Measurements from ENCODE around the gene SLC1A5.

SLC1A5 gene

DNA sequence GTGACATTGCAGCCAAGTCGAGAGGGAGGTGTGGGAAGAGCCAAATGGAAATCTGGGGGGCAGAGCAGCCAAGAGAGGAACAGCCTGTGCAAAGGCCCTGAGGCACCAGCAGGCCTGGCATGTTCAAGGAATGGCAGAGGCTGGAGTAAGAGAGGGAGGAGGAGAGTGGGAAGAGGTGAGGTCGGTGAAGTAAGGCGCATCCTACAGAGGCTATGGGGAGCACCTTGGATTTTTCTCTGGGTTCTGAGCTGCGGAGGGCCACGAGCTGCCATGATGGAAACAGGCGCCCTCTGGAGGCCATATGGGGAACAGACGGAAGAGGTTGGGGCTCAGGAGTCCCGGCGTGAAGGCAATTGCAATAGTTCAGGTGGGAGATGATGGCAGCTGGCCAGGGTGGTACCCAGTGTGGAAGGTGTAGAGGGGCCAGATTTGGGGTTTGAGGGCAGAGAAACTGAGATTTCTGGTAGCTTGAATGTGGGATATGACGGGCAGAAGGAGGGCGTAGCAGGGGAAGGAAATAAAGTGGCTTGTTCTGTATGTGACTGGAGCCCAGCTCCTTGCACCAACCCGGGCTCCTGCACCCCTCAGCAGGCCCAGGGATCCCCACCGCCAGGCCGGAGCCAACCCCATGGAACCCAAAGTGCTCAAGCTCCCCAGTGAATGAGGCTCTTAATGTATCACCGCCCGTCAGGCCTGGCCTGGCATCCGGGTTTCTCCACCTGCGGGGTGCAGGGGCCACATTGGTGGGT lies 21.7 kb downstream of the SLC1A5 start:
- Histone ChIP-seq H3K4me3 (ENCODE audit: low read length) (no peak overlapping the region), H2AFZ (ENCODE audit: low read length) (peak overlapping the region; percentile 16; the same call in 1 of the 2 replicates), H3K27ac (ENCODE audit: low read length) (no peak overlapping the region), H3K79me2 (ENCODE audit: low read length) (no peaks in the 10 kb centered on the region), H3K9ac (ENCODE audit: low read length) (no peak overlapping the region), H3K36me3 (replicated peaks; ENCODE audit: insufficient read depth, low read length) (no peaks in the 10 kb centered on the region), H3K27me3 (replicated peaks; ENCODE audit: insufficient read depth, low read length) (no peaks in the 10 kb centered on the region), H3F3A (ENCODE audit: insufficient read depth, low read length) (no peaks in the 10 kb centered on the region), H3K4me1 (ENCODE audit: low read length) (no peaks in the 10 kb centered on the region), H3K9me3 (replicated peaks; ENCODE audit: insufficient read depth, low read length) (no peaks in the 10 kb centered on the region), H4K20me1 (ENCODE audit: insufficient read depth, low read length) (no peaks in the 10 kb centered on the region), H3K9me2 (replicated peaks; ENCODE audit: insufficient read depth, low read length) (no peaks in the 10 kb centered on the region), H3K4me2 (ENCODE audit: low read depth, low read length) (peak overlapping the region; percentile 13; the same call in 1 of the 2 replicates)
- TF ChIP-seq EZH2phosphoT487 (IDR thresholded peaks at IDR 0.05; ENCODE audit: low read length) (no peak), EZH2 (optimal IDR thresholded peaks at IDR 0.05; ENCODE audit: low read depth, low read length) (no peak)
- TF ChIP-seq, protein P1, sequence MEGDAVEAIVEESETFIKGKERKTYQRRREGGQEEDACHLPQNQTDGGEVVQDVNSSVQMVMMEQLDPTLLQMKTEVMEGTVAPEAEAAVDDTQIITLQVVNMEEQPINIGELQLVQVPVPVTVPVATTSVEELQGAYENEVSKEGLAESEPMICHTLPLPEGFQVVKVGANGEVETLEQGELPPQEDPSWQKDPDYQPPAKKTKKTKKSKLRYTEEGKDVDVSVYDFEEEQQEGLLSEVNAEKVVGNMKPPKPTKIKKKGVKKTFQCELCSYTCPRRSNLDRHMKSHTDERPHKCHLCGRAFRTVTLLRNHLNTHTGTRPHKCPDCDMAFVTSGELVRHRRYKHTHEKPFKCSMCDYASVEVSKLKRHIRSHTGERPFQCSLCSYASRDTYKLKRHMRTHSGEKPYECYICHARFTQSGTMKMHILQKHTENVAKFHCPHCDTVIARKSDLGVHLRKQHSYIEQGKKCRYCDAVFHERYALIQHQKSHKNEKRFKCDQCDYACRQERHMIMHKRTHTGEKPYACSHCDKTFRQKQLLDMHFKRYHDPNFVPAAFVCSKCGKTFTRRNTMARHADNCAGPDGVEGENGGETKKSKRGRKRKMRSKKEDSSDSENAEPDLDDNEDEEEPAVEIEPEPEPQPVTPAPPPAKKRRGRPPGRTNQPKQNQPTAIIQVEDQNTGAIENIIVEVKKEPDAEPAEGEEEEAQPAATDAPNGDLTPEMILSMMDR (IDR thresholded peaks at IDR 0.05; ENCODE audit: low read length) = peak; percentile 91
- DNase-seq = peak; percentile 63

- Histone ChIP-seq H3K79me2 (ENCODE audit: low read length) (no peaks in the 10 kb centered on the region), H3F3A (ENCODE audit: insufficient read depth, low read length) (no peaks in the 10 kb centered on the region), H3K9me3 (replicated peaks; ENCODE audit: insufficient read depth, low read length) (no peaks in the 10 kb centered on the region), H2AFZ (ENCODE audit: low read length) (no peak overlapping the region), H3K27ac (ENCODE audit: low read length) (no peak overlapping the region), H3K4me1 (ENCODE audit: low read length) (no peaks in the 10 kb centered on the region), H3K36me3 (replicated peaks; ENCODE audit: insufficient read depth, low read length) (no peaks in the 10 kb centered on the region), H3K9me2 (replicated peaks; ENCODE audit: insufficient read depth, low read length) (no peaks in the 10 kb centered on the region), H3K4me2 (ENCODE audit: low read depth, low read length) (no peak overlapping the region), H3K9ac (ENCODE audit: low read length) (no peak overlapping the region), H3K27me3 (replicated peaks; ENCODE audit: insufficient read depth, low read length) (no peaks in the 10 kb centered on the region), H3K4me3 (ENCODE audit: low read length) (no peak overlapping the region), H4K20me1 (ENCODE audit: insufficient read depth, low read length) (no peaks in the 10 kb centered on the region)
- TF ChIP-seq, protein P1 (IDR thresholded peaks at IDR 0.05; ENCODE audit: low read length) = no peak
- TF ChIP-seq EZH2phosphoT487 (IDR thresholded peaks at IDR 0.05; ENCODE audit: low read length) = no peak
- TF ChIP-seq EZH2 (optimal IDR thresholded peaks at IDR 0.05; ENCODE audit: low read depth, low read length) = no peak
- DNase-seq = no peak
Measured at GRCh38 chr19:46764817-46765291, 23.5 kb downstream of the SLC1A5 start.

DNA sequence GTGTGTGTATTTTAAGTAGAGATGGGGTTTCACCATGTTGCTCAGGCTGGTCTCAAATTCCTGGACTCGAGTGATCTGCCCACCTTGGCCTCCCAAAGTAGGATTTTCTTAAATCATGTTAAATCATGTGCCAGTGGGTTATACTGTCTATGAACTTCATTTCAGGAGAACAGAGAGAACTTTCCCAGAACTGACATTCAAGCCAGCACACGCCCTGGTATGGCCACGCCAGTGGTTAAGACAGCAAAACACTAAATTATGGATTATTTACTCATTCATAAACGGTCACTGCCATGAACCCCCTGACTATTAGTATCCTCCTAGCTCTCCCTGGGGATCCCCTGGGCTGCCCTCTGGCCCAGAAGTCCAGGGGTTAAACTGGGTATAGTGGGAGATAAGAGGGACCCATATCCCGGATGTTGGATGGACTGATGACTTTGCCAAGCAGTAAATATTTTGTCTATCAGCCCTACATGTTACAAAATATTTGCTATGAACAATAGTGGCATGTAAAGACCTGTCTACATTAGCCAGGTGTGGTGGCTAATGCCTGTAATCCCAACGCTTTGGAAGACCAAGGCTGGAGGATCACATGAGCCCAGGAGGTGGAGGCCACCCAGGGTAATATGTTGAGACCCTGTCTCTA lies 26.0 kb downstream of the SLC1A5 start:
- Histone ChIP-seq H3K79me2 (ENCODE audit: low read length) (no peaks in the 10 kb centered on the region), H3K36me3 (replicated peaks; ENCODE audit: insufficient read depth, low read length) (no peaks in the 10 kb centered on the region), H4K20me1 (ENCODE audit: insufficient read depth, low read length) (no peaks in the 10 kb centered on the region), H3K4me1 (ENCODE audit: low read length) (no peaks in the 10 kb centered on the region), H3K27me3 (replicated peaks; ENCODE audit: insufficient read depth, low read length) (no peaks in the 10 kb centered on the region), H3K9me3 (replicated peaks; ENCODE audit: insufficient read depth, low read length) (no peaks in the 10 kb centered on the region), H3K9me2 (replicated peaks; ENCODE audit: insufficient read depth, low read length) (no peaks in the 10 kb centered on the region), H3K27ac (ENCODE audit: low read length) (no peak overlapping the region), H3F3A (ENCODE audit: insufficient read depth, low read length) (no peaks in the 10 kb centered on the region), H2AFZ (ENCODE audit: low read length) (no peak overlapping the region), H3K9ac (ENCODE audit: low read length) (no peak overlapping the region), H3K4me2 (ENCODE audit: low read depth, low read length) (no peak overlapping the region), H3K4me3 (ENCODE audit: low read length) (no peak overlapping the region)
- DNase-seq = no peak
- no peak for TF ChIP-seq EZH2phosphoT487 (IDR thresholded peaks at IDR 0.05; ENCODE audit: low read length)
- no peak for TF ChIP-seq EZH2 (optimal IDR thresholded peaks at IDR 0.05; ENCODE audit: low read depth, low read length)
- TF ChIP-seq, protein P1 (IDR thresholded peaks at IDR 0.05; ENCODE audit: low read length) = no peak

Data from MM.1S (cell line).